Heart left ventricle (tissue), 16 donors: ENCODE results near the gene MRPL21. TPM values are rescaled to one million over a fixed set of nuclear protein-coding genes. Genes with fewer than 3 reads are reported as not detected.
"Not testable (repeated sequence)": the region's sequence is repeated elsewhere in the genome, so short reads cannot be mapped to it uniquely, and the experiment has no call there.

Source experiments
- ATAC-seq, 4 donors: fragments of 200-7000 bp; cut with Tn5 transposase; one replicate each; pipeline ENCODE4 v1.9.1; 2020 to 2022; ENCODE audit warnings: moderate library complexity in 4 of 4, mild to moderate bottlenecking in 3 of 4, moderate number of reproducible peaks in 1 of 4
- DNase-seq, 5 donors: peaks; one replicate each; pipeline ENCODE4 v3.0.0-alpha.2; 2020
- H3K27ac ChIP-seq, 12 donors: fragments of 200-600 bp; sonication (generic) in 4 of 12; one replicate each; pipeline versions ENCODE4 v1.5.0 to v1.8.0; 2016 to 2022; ENCODE audit warnings: mild to moderate bottlenecking in 2 of 12
- H3K27me3 ChIP-seq, 9 donors: fragments of 200-600 bp; sonication (generic) in 2 of 9; one replicate each; pipeline versions ENCODE4 v1.5.1 to v1.8.0; 2016 to 2022; ENCODE audit warnings: mild to moderate bottlenecking in 3 of 9
- H3K36me3 ChIP-seq, 9 donors: fragments of 200-600 bp; sonication (generic) in 2 of 9; one replicate each; pipeline versions ENCODE4 v1.5.0 to v1.8.0; 2018 to 2022; ENCODE audit warnings: mild to moderate bottlenecking in 2 of 9
- H3K4me1 ChIP-seq, 12 donors: fragments of 200-600 bp; sonication (generic) in 4 of 12; one replicate each; pipeline versions ENCODE4 v1.5.0 to v1.8.0; 2016 to 2022; ENCODE audit warnings: mild to moderate bottlenecking in 3 of 12
- H3K4me3 ChIP-seq, 12 donors: fragments of 200-600 bp; sonication (generic) in 4 of 12; one replicate each; pipeline versions ENCODE4 v1.5.0 to v1.8.0; 2017 to 2022; ENCODE audit warnings: mild to moderate bottlenecking in 9 of 12, moderate library complexity in 4 of 12
- H3K9me3 ChIP-seq, 12 donors: fragments of 200-600 bp; sonication (generic) in 4 of 12; one replicate each; pipeline versions ENCODE4 v1.5.0 to v1.8.0; 2016 to 2022; ENCODE audit warnings: mild to moderate bottlenecking in 1 of 12
- POLR2A ChIP-seq, 2 donors: fragments of 450-650 bp; IDR thresholded peaks; one replicate each; pipeline ENCODE4 v1.6.1; 2017; ENCODE audit warnings: antibody characterized with exemption in 2 of 2, mild to moderate bottlenecking in 2 of 2, moderate library complexity in 2 of 2
- WGBS, 4 donors: extraction: QIAGEN DNeasy Blood & Tissue Kit in 2 of 4; methylation state at CpG; one replicate each; pipeline versions ENCODE4 v1.1.5 to v1.1.7; 2013 to 2018; 5-methylcytosine and 5-hydroxymethylcytosine counted together
- intact Hi-C, 10 donors: fragments of 100-400 bp; cut with DNase I; formaldehyde crosslinking; loops; one replicate each; pipeline versions ENCODE4 v1.11.1 to v1.14.2; 2022
- polyA plus RNA-seq, 2 donors: library from polyadenylated mRNA; stranded (reverse); fragments of 200-250 nt; gene quantifications; one replicate each; pipeline ENCODE4 v1.2.3, GENCODE V29; 2013
- total RNA-seq, 9 donors: library from RNA; depleted of rRNA in 2 of 9; stranded (reverse); fragments of >200 nt in 2 of 9; fragmentation: NEBNext Ultra II Directional in 3 of 9; extraction: Animal tissue kit (Norgen Biotek cat#: 25700) in 3 of 9; gene quantifications; one replicate each; pipeline versions ENCODE4 v1.1.0 to v1.2.4, GENCODE V29; 2016 to 2023
- TF ChIP-seq, protein P1 (sequence below), 12 donors: fragments of 200-600 bp; sonication (generic) in 4 of 12; IDR thresholded peaks; one replicate each; pipeline versions ENCODE4 v1.5.0 to v1.8.0; 2018 to 2022; ENCODE audit warnings: antibody characterized with exemption in 12 of 12, mild to moderate bottlenecking in 5 of 12
- donor health status: ischemic (EF 13 %, LVEDD 7.1; RV severe dilation, severe dysfunction).
- donor health status: healthy with polysubstance abuse.
- donor health status: DM: no; HTN: yes; CAD: no.
- donor health status: DM: no; HTN: no; CAD: no.
- donor health status: ischemic (EF 25% LVEDD 6.9; RV normal size, moderate dysfunction).
- donor health status: ischemic (EF 25% LVEDD 5.7; RV mildly dilated, moderate dysfunction).
- donor health status: healthy.
- donor health status: DM: yes; HTN: yes; CAD: no.
- donor health status: ischemic (EF 35%, LVEDD 5.7; RV mildly dilated, moderate dysfunction).
- donor health status: nonischemic (EF 11% LVEDD 7.7; RV severe dilation, severe dysfunction).
- donor health status: DM: yes; HTN: yes; CAD: no.
- donor health status: PGD.
- donor health status: ischemic (EF 29% LVEDD 5.4; RV normal size, mild dysfunction).
- donor health status: nonischemic (EF 23%, LVEDD 6.1; RV moderate dilation, normal function).

The MRPL21 gene
- total and polyA plus RNA-seq, 11 donors, result 59.9 to 230 (median 88.8) TPM

DNA sequence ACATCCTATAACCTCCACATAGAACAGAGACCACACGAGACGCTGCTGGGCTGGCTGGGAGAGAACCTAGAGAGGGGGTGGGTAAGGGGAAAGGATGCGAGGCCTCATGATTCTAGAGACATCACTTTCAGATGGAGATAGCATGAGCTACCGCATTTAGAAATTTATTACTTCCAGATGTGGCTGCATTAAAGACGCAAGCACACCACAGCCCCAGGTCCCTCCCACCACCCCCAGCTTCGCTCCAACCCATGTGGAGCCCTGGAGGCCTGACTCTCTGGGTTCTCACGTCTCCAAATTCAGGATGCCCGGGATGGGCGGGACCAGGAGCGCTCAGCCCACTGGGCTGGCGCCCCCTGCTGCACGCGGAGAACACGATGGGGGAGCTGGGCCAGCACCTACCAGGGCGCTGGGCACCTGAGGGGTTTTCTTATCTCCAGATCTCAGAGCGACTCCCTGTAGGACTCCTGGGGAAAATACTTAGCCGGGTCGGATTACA, 13.6 kb downstream of the MRPL21 start:
- Histone ChIP-seq H3K4me1 (peaks cover 6 to 32% (median 18%) of the 10 kb centered on the region in 12 donors), H3K9me3 (no peaks in the 10 kb centered on the region), H3K4me3 (no peak overlapping the region), H3K27me3 (no peaks in the 10 kb centered on the region), H3K27ac (peak overlapping the region; percentile 26 to 90 (median 81)), H3K36me3 (peaks cover 0 to 38% (median 31%) of the 10 kb centered on the region in 9 donors)
- ATAC-seq (peak; percentile 30 to 84 (median 59)), DNase-seq (peak in 4 of 5 donors; percentile 70 to 81 (median 78))
- no peak for TF ChIP-seq POLR2A (IDR thresholded peaks at IDR 0.05)
- TF ChIP-seq, protein P1, sequence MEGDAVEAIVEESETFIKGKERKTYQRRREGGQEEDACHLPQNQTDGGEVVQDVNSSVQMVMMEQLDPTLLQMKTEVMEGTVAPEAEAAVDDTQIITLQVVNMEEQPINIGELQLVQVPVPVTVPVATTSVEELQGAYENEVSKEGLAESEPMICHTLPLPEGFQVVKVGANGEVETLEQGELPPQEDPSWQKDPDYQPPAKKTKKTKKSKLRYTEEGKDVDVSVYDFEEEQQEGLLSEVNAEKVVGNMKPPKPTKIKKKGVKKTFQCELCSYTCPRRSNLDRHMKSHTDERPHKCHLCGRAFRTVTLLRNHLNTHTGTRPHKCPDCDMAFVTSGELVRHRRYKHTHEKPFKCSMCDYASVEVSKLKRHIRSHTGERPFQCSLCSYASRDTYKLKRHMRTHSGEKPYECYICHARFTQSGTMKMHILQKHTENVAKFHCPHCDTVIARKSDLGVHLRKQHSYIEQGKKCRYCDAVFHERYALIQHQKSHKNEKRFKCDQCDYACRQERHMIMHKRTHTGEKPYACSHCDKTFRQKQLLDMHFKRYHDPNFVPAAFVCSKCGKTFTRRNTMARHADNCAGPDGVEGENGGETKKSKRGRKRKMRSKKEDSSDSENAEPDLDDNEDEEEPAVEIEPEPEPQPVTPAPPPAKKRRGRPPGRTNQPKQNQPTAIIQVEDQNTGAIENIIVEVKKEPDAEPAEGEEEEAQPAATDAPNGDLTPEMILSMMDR (IDR thresholded peaks at IDR 0.05), result peak in 10 of 12 donors; percentile 14 to 66 (median 46)
- 59 to 65% (median 62%) methylated on average over 18 of the region's 18 CpGs for WGBS, 4 donors
- intact Hi-C loops, result loop anchor here in 5 of 10 donors (1.0 to 5.0 kb wide), 5 partner anchors 47 to 122 kb away; partner anchors contain the start of genes CPT1A (in 1 of the 5) and MRGPRF (in 1 of the 5)

DNA sequence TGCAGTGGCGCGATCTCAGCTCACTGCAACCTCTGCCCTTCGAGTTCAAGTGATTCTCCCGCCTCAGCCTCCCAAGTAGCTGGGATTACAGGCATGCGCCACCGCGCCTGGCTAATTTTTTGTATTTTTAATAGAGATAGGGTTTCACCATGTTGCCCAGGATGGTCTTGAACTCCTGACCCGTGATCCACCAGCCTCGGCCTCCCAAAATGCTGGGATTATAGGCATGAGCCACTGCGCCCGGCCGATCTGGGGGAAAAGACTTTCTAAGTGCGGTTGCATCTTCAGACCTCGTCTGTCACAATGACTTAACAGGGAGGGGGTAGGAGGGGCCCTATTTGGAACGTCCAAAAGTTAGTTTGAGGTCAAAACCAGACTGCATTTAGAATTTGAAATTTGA, 18.8 kb downstream of the MRPL21 start:
- 95 to 97% (median 95%) methylated on average over 15 of the region's 15 CpGs for WGBS, 4 donors
- H3K27me3 ChIP-seq, H3K4me3 ChIP-seq, H3K27ac ChIP-seq, H3K9me3 ChIP-seq, ATAC-seq, intact Hi-C loops, DNase-seq, H3K36me3 ChIP-seq: not testable (repeated sequence)
- H3K4me1 ChIP-seq, result peaks cover 0 to 11% (median 0%) of the 10 kb centered on the region in 12 donors

DNA sequence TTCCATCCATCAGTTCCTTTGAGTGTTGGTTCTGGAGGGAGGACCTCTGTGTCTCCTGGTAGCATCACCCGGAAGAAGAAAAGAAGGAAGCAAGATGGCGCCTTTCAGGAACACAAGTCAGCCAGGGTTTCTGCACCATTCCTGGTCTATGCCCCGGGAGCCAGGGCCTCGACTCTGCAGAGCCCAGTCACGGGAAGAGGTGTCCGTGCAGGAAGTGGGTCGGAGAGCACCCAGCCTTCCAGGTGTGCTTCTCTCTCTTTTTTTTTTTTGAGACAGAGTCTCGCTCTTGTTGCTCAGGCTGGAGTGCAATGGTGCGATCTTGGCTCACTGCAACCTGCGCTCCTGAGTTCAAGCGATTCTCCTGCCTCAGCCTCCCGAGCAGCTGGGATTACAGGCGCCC, 21.2 kb downstream of the MRPL21 start:
- DNase-seq, result no peak
- ATAC-seq, result no peak
- Histone ChIP-seq H3K9me3 (no peaks in the 10 kb centered on the region), H3K27ac (no peak overlapping the region), H3K4me1 (peaks cover 0 to 19% (median 0%) of the 10 kb centered on the region in 12 donors), H3K36me3 (no peaks in the 10 kb centered on the region), H3K4me3 (no peak overlapping the region), H3K27me3 (no peaks in the 10 kb centered on the region)
- WGBS, 4 donors, result 88 to 97% (median 91%) methylated on average over 13 of the region's 13 CpGs
- TF ChIP-seq POLR2A (IDR thresholded peaks at IDR 0.05), result no peak
- TF ChIP-seq, protein P1 (IDR thresholded peaks at IDR 0.05), result no peak
- intact Hi-C loops, result no loop called here

DNA sequence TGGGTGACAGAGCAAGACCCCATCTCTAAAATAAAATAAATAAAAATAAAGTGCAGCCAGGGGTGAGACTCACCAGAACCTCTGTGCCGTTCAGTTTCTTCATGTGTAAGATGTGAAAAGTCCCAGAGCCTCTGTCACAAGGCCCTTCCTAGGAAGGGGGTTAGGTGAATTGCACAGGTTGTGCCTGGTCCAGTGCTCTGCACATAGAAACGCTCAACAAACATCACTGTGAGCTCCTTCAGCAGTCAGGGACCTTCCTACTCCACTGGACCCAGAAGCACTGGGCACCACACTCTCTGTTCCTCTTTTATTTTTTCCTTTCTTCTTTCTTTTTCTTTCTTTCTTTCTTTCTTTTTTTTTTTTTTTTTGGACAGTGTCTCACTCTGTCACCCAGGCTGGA, 22.3 kb downstream of the MRPL21 start:
- no peak for ATAC-seq

More for the DNA sequence above, 22.3 kb downstream of the MRPL21 start:
- Histone ChIP-seq H3K4me1 (peaks cover 0 to 19% (median 0%) of the 10 kb centered on the region in 12 donors), H3K9me3 (no peaks in the 10 kb centered on the region), H3K27ac (no peak overlapping the region), H3K4me3 (no peak overlapping the region), H3K36me3 (no peaks in the 10 kb centered on the region), H3K27me3 (no peaks in the 10 kb centered on the region)
- intact Hi-C loops, result no loop called here
- no peak for DNase-seq
- 96 to 98% (median 97%) methylated on average over 2 of the region's 2 CpGs for WGBS, 4 donors
- TF ChIP-seq POLR2A (IDR thresholded peaks at IDR 0.05), result no peak
- TF ChIP-seq, protein P1 (IDR thresholded peaks at IDR 0.05), result no peak
